Calu3 (cell line): ENCODE data around the gene KIAA1217. TPM values are rescaled to one million over a fixed set of nuclear protein-coding genes. Genes with fewer than 3 reads are reported as not detected.

Experiments
- BruUV-seq: library from RNA; stranded (reverse); fragments of 400-500 nt; replicated peaks from 2 replicates; lab custom pipeline; 2021; lab: Mats Ljungman, UMichigan
- CTCF ChIA-PET: fragments of 300-600 bp; sonication (Branson Sonifier 250); formaldehyde crosslinking; loops from one replicate; lab custom pipeline; 2022; ENCODE audit warnings: antibody characterized with exemption; lab: Charles Lee
- DNase-seq: peaks from one replicate; pipeline ENCODE4 v3.0.0; 2022
- H3K27ac Mint-ChIP-seq: one replicate; pipeline ENCODE4 v1.8.0; 2022; ENCODE audit warnings: mixed read lengths; ENCODE audit not compliant: unreplicated experiment
- H3K27me3 Mint-ChIP-seq: one replicate; pipeline ENCODE4 v1.8.0; 2022; ENCODE audit warnings: mixed read lengths; ENCODE audit not compliant: unreplicated experiment
- H3K36me3 Mint-ChIP-seq: one replicate; pipeline ENCODE4 v1.8.0; 2022; ENCODE audit warnings: mild to moderate bottlenecking, moderate library complexity, mixed read lengths; ENCODE audit not compliant: insufficient read depth, unreplicated experiment
- H3K4me1 Mint-ChIP-seq: one replicate; pipeline ENCODE4 v1.8.0; 2022; ENCODE audit warnings: mild to moderate bottlenecking, low read depth, mixed read lengths; ENCODE audit not compliant: unreplicated experiment
- H3K4me3 Mint-ChIP-seq: one replicate; pipeline ENCODE4 v1.8.0; 2022; ENCODE audit warnings: mild to moderate bottlenecking, low read depth, moderate library complexity, mixed read lengths; ENCODE audit not compliant: unreplicated experiment
- H3K9me3 Mint-ChIP-seq: one replicate; pipeline ENCODE4 v1.8.0; 2022; ENCODE audit warnings: low read depth, mixed read lengths; ENCODE audit not compliant: unreplicated experiment
- CTCF ChIP-seq: fragments of 200-600 bp; IDR thresholded peaks from one replicate; pipeline ENCODE4 v1.8.0; 2022; ENCODE audit warnings: antibody characterized with exemption; ENCODE audit not compliant: unreplicated experiment
- intact Hi-C: fragments of 100-400 bp; cut with micrococcal nuclease; formaldehyde crosslinking; loops from one replicate; pipeline ENCODE4 v1.10.0; 2022; ENCODE audit not compliant: unreplicated experiment
- total RNA-seq: library from RNA; stranded (reverse); gene quantifications from 2 replicates; pipeline ENCODE4 v1.2.3, GENCODE V29; 2022

KIAA1217 gene
- total RNA-seq, 1 experiment from 2014 or later = 46.2 TPM

- H3K36me3 Mint-ChIP-seq = peaks cover 21% of the 10 kb centered on the region
- H3K4me3 Mint-ChIP-seq = peak overlapping the region; percentile 74
- DNase-seq = no peak
- no peaks in the 10 kb centered on the region for H3K9me3 Mint-ChIP-seq
- no peaks in the 10 kb centered on the region for H3K27me3 Mint-ChIP-seq
- BruUV-seq = no TSS peak
- H3K27ac Mint-ChIP-seq = peak overlapping the region; percentile 92
- no peak for TF ChIP-seq CTCF
- H3K4me1 Mint-ChIP-seq = peaks cover 24% of the 10 kb centered on the region
- intact Hi-C loops = no loop called here
- CTCF ChIA-PET = interaction anchor here (0.6 to 2.4 kb wide), 2 partner anchors 11 to 143 kb away, joined by 6 to 8 read pairs; no protein-coding TSS in a partner anchor
Measured at GRCh38 chr10:24240041-24240751, 31.3 kb downstream of the KIAA1217 start.

GRCh38 chr10:24241536-24242040, 32.6 kb downstream of the KIAA1217 start:
- CTCF ChIA-PET = interaction anchor here (0.6 kb wide), 1 partner anchor 82 kb away, joined by 4 read pairs; no protein-coding TSS in a partner anchor
- Mint-ChIP-seq H3K4me3 (no peak overlapping the region), H3K36me3 (peaks cover 21% of the 10 kb centered on the region), H3K9me3 (no peaks in the 10 kb centered on the region), H3K27ac (no peak overlapping the region), H3K4me1 (peaks cover 24% of the 10 kb centered on the region), H3K27me3 (no peaks in the 10 kb centered on the region)
- intact Hi-C loops = no loop called here
- no peak for DNase-seq
- no TSS peak for BruUV-seq
- no peak for TF ChIP-seq CTCF

- Mint-ChIP-seq H3K36me3 (peaks cover 21% of the 10 kb centered on the region), H3K27ac (no peak overlapping the region), H3K27me3 (no peaks in the 10 kb centered on the region), H3K4me1 (peaks cover 19% of the 10 kb centered on the region), H3K4me3 (no peak overlapping the region), H3K9me3 (no peaks in the 10 kb centered on the region)
- no TSS peak for BruUV-seq
- CTCF ChIA-PET = no interaction called here
- intact Hi-C loops = no loop called here
- TF ChIP-seq CTCF = no peak
- no peak for DNase-seq
Measured at GRCh38 chr10:24242562-24242961, 33.6 kb downstream of the KIAA1217 start.

- no peaks in the 10 kb centered on the region for H3K36me3 Mint-ChIP-seq
- CTCF ChIA-PET = no interaction called here
- no peak overlapping the region for H3K27ac Mint-ChIP-seq
- no peak for TF ChIP-seq CTCF
- H3K4me1 Mint-ChIP-seq = peaks cover 3% of the 10 kb centered on the region
- intact Hi-C loops = no loop called here
- no peak for DNase-seq
- H3K4me3 Mint-ChIP-seq = no peak overlapping the region
- H3K27me3 Mint-ChIP-seq = no peaks in the 10 kb centered on the region
- no peaks in the 10 kb centered on the region for H3K9me3 Mint-ChIP-seq
- no TSS peak for BruUV-seq
Measured at GRCh38 chr10:24246365-24246764, 37.4 kb downstream of the KIAA1217 start.
